ENCODE results near the gene LMAN2. TPM values are rescaled to one million over a fixed set of nuclear protein-coding genes. Genes with fewer than 3 reads are reported as not detected.
"Not testable (repeated sequence)": the region's sequence is repeated elsewhere in the genome, so short reads cannot be mapped to it uniquely, and the experiment has no call there.

Gene LMAN2
- total RNA-seq, 2 donors from 2014 or later, result 136 to 150 TPM

DNA sequence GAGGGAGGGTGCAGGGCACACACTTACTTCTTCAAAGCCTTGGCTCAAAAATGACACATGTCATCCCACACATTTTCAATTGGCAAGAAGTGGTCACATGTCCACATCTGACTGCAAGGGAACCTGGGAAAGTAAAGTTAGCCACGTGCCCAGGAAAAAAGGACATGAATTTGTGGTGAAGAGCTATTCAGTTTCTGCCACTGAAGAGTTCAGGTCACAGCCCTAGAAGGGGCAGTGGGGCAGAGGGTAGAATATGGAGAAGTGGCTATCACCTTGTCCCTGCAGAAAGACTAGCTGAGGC, 4.3 kb upstream of the LMAN2 start:
- H3K36me3 Mint-ChIP-seq, result no peaks in the 10 kb centered on the region
- no peak for ATAC-seq
- DNase-seq (ENCODE audit: low spot score), result no peak
- H3K9me3 Mint-ChIP-seq, result no peaks in the 10 kb centered on the region
- peak overlapping the region; percentile 89 for H3K4me3 Mint-ChIP-seq
- H3K27ac Mint-ChIP-seq, result peak overlapping the region in 1 of 2 donors; percentile 60
- H3K27me3 Mint-ChIP-seq, result no peaks in the 10 kb centered on the region
- peaks cover 61 to 62% of the 10 kb centered on the region in 2 donors for H3K4me1 Mint-ChIP-seq (ENCODE audit: low read depth in 2 of 2)

DNA sequence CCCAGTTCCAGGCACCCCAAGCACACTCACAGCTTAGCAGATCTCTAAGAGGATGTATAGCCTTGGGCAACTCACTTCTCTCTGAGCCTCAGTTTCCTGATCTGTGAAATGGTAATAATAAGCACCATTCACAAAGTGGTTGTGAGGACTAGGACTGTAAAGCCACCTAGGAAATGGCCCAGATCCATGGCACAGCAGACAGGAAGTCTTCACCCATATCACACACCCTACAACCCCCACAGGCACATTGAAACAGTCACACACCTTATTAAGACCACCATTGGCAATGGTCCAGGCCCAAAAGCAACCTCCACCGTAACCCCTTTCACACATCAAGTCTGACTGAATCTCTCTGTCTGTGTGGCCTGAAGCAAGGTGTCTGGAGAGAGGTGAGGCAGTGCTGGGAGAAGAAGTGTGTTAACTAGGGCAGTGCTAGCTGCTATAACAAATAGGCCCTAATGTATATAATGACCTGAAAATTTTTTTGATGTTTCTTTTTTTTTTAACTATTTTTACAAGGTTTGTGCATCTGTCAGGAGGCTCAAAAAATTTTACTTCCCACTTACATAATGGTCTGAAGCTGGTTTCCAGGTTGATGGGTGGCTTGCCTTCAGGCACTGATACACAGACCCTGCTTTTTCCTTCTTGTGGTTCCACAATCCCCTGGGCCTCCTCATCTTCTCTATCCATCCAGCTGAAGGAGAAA, 3.8 kb upstream of the LMAN2 start:
- no peak for DNase-seq (ENCODE audit: low spot score)
- Mint-ChIP-seq H3K27me3 (no peaks in the 10 kb centered on the region), H3K9me3 (no peaks in the 10 kb centered on the region), H3K36me3 (no peaks in the 10 kb centered on the region), H3K27ac (peak overlapping the region in 1 of 2 donors; percentile 60), H3K4me3 (no peak overlapping the region), H3K4me1 (ENCODE audit: low read depth in 2 of 2) (peaks cover 64 to 66% of the 10 kb centered on the region in 2 donors)
- ATAC-seq, result no peak

DNA sequence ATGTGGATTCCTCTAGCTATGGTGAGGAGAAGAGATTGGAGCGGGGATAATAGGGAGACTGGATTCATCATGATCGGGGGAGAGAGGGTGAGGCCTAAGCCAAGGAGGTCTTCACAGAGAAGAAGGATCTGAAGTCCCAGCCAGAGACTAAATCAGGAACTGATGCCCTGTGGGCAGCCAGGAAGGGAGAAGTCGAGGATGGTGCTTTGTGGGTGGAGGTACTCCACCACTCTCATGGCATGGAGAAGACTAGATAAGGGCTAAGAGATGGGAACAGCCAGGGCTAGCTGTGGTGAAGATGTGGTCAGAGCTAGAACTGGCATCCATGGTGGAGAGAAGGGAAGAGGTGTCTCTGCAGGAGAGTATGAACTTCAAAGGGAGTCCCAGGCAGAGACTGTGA, 3.2 kb upstream of the LMAN2 start:
- peaks cover 65 to 66% of the 10 kb centered on the region in 2 donors for H3K4me1 Mint-ChIP-seq (ENCODE audit: low read depth in 2 of 2)
- peaks cover 3% of the 10 kb centered on the region for H3K36me3 Mint-ChIP-seq
- no peaks in the 10 kb centered on the region for H3K27me3 Mint-ChIP-seq
- no peaks in the 10 kb centered on the region for H3K9me3 Mint-ChIP-seq
- no peak overlapping the region for H3K4me3 Mint-ChIP-seq
- no peak for DNase-seq (ENCODE audit: low spot score)
- no peak for ATAC-seq
- H3K27ac Mint-ChIP-seq, result peak overlapping the region; percentile 15 to 36

DNA sequence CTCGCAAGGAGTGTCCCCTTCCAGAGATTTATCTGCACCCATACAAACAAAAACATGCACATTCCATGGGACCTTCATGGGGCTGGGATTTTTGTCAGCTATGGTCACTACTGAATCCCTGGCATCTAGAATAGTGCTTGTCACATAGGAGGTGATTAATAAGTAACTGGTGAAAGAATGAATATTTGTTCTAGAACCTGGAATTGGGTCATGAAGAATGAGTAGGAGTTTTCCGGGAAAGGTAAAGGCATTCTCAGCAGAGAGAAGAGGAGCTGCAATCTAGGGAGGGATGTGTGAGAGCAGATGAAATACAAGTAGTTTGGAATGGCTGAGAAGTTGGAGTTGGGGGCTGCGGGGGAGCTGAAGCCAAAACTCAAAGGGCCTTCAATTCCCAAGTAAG, 2.8 kb upstream of the LMAN2 start:
- peaks cover 8% of the 10 kb centered on the region for H3K36me3 Mint-ChIP-seq
- no peaks in the 10 kb centered on the region for H3K27me3 Mint-ChIP-seq
- H3K4me3 Mint-ChIP-seq, result no peak overlapping the region
- H3K9me3 Mint-ChIP-seq, result no peaks in the 10 kb centered on the region
- no peak for ATAC-seq
- no peak for DNase-seq (ENCODE audit: low spot score)
- peak overlapping the region; percentile 15 to 36 for H3K27ac Mint-ChIP-seq
- H3K4me1 Mint-ChIP-seq (ENCODE audit: low read depth in 2 of 2), result peaks cover 66 to 68% of the 10 kb centered on the region in 2 donors

DNA sequence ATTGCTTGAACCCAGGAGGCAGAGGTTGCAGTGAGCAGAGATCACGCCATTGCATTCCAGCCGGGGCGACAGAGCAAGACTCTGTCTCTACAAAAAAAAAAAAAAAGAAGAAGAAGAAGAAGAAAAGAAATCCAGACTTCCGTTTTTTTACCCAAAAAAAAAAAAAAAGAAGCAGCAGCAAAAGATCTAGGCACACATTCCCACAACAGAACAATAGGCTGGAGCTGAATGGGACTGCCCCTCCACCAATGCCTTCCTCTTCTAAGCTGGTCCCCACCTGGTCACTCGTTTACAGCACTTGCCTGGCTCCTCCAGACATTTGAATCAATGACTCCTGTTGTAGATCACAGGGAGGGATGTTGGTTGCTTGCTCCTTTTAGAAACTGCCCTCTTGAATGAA, 1.6 kb upstream of the LMAN2 start:
- H3K4me3 Mint-ChIP-seq, result no peak overlapping the region
- DNase-seq (ENCODE audit: low spot score), result no peak
- H3K27ac Mint-ChIP-seq, result peak overlapping the region; percentile 45 to 98
- ATAC-seq, result no peak
- H3K36me3 Mint-ChIP-seq, result peaks cover 12% of the 10 kb centered on the region
- H3K27me3 Mint-ChIP-seq, result no peaks in the 10 kb centered on the region
- no peaks in the 10 kb centered on the region for H3K9me3 Mint-ChIP-seq
- H3K4me1 Mint-ChIP-seq (ENCODE audit: low read depth in 2 of 2), result peaks cover 58 to 63% of the 10 kb centered on the region in 2 donors

DNA sequence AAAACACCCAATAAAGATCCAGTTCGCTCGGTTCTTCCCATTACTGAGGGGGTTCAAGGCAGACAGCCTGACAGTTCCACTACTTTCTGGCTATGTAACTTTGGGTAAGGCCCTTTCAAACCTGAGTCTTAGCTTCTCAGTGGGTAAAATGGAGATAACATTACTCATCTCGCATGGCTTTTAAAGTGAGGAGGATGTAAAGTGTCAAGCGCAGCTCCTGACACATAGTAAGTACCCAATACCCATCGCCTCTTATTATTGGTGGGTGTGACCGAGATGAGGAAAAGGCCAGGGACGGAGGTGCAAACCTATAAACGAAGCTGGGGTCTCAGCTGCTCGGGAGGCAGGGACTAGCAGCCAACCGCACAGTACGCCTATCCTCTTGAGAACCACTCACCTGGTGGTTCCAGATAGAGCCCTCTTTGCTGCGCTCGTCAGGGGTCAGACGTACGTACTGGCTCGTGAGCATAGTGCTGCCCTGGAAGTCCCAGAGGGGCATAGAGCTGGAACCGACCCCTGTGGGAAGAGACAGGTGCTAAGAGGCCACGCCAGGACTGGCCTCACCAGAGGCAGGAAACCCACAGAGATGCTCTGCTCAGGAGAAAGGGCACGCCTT, 584 bp downstream of the LMAN2 start:
- H3K27ac Mint-ChIP-seq, result peak overlapping the region; percentile 98 to 99
- H3K36me3 Mint-ChIP-seq, result peaks cover 12% of the 10 kb centered on the region
- ATAC-seq, result peak in 1 of 2 donors; percentile 15

DNA sequence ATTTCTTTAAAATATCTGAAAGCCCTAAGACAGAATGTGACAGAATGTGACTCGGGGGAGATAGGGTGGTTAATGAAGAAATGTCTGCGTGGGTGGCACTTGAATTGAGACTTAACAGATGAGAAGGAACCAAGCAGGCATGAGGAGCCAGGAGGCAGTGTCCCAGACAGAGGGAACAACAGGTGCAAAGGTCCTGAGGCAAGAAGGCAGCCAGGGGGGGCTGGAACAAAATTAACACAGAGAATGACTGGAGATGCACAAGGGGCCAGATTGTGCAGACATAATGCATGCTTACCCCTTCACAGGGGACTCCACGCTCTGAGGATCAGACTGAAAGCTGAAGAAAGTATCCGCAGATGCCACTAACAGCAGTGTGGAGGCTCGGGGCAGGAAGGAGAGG, 1.7 kb downstream of the LMAN2 start:
- DNase-seq (ENCODE audit: low spot score) (no peak), ATAC-seq (no peak)
- Mint-ChIP-seq H3K27ac (peak overlapping the region; percentile 98 to 99), H3K9me3 (no peaks in the 10 kb centered on the region), H3K36me3 (peaks cover 12% of the 10 kb centered on the region), H3K4me3 (peak overlapping the region; percentile 98), H3K4me1 (ENCODE audit: low read depth in 2 of 2) (peaks cover 42 to 47% of the 10 kb centered on the region in 2 donors), H3K27me3 (no peaks in the 10 kb centered on the region)

More for the DNA sequence above, 584 bp downstream of the LMAN2 start:
- no peaks in the 10 kb centered on the region for H3K9me3 Mint-ChIP-seq
- no peaks in the 10 kb centered on the region for H3K27me3 Mint-ChIP-seq
- H3K4me1 Mint-ChIP-seq (ENCODE audit: low read depth in 2 of 2), result peaks cover 49 to 54% of the 10 kb centered on the region in 2 donors
- H3K4me3 Mint-ChIP-seq, result peak overlapping the region; percentile 98
- DNase-seq (ENCODE audit: low spot score), result no peak

DNA sequence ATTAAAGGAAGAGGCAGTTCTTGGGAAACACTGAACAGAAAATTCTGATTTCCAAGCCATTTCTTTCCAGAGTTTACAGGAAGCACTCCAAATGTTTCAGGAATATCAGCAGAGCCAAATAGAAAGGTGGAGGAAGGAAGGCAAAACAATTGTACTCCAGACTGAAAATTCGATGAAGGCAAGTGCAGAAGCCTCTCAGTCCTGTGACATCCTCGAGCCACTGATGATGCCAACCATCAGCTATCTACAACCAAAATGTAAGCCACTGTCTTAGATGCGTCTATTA, 2.2 kb downstream of the LMAN2 start:
- Mint-ChIP-seq H3K36me3 (peaks cover 12% of the 10 kb centered on the region), H3K4me1 (ENCODE audit: low read depth in 2 of 2) (peaks cover 37 to 43% of the 10 kb centered on the region in 2 donors), H3K27ac (peak overlapping the region; percentile 98 to 99), H3K4me3 (peak overlapping the region; percentile 98), H3K9me3 (no peaks in the 10 kb centered on the region), H3K27me3 (no peaks in the 10 kb centered on the region)
- ATAC-seq (no peak), DNase-seq (ENCODE audit: low spot score) (no peak)

DNA sequence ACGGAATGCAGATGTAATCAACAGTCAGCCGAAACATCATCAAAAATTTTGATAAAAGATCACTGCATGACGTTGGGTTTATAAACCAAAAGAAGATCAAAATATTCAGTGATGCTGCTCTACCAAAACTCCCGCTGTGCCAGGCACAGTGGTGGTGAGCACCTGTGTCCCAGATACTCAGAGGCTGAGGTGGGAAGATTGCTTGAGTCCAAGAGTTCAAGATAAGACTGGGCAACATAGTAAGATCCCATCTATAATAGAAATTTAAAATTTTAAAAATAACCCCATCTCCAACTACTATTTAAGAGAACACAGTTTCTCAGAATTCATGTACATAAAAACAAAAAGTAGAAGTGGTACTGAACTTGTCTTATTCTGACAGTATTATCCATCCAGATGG, 3.8 kb downstream of the LMAN2 start:
- no peak for DNase-seq (ENCODE audit: low spot score)
- Mint-ChIP-seq H3K36me3 (peaks cover 18% of the 10 kb centered on the region), H3K4me3 (no peak overlapping the region), H3K27ac (no peak overlapping the region), H3K4me1 (ENCODE audit: low read depth in 2 of 2) (peaks cover 40 to 45% of the 10 kb centered on the region in 2 donors), H3K9me3 (no peaks in the 10 kb centered on the region), H3K27me3 (no peaks in the 10 kb centered on the region)
- no peak for ATAC-seq

DNA sequence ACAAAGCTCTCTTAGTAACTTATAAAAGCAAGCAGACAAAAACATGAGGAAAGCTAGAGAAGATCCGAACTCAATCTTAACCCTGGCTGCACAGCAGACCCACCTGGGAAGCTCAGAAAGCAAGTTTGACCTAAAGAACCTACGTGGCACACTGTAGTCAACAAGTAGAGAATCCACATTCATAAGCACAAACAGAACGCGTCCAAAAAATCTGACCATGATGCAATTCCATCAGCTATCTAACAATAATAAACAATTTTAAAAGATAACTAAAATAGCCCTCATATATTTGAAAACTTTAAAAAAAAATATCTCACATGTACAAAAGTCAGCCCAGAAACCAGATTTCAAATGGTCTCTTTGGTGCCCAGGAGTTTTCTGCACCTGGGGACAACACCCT, 4.6 kb downstream of the LMAN2 start:
- Mint-ChIP-seq H3K27me3 (no peaks in the 10 kb centered on the region), H3K36me3 (peaks cover 19% of the 10 kb centered on the region), H3K9me3 (no peaks in the 10 kb centered on the region), H3K27ac (no peak overlapping the region), H3K4me3 (no peak overlapping the region), H3K4me1 (ENCODE audit: low read depth in 2 of 2) (peaks cover 36 to 41% of the 10 kb centered on the region in 2 donors)
- no peak for DNase-seq (ENCODE audit: low spot score)
- no peak for ATAC-seq

DNA sequence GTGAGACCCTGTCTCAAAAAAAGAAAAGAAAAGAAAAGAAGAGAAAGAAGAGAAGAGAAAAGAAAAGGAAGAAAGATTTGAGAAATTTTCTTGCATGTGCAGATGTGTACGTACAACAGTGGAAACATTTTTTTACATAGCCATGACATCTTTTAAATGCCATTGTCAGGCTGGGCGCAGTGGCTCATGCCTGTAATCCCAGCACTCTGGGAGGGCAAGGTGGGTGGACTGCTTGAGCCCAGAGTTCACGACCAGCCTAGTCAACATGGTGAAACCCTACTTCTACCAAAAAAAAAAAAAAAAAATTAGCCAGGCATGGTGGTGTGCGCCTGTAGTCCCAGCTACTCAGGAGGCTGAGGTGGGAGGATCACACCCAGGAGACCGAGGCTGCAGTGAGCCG, 6.6 kb downstream of the LMAN2 start:
- Mint-ChIP-seq H3K4me3 (no peak overlapping the region), H3K4me1 (ENCODE audit: low read depth in 2 of 2) (peaks cover 32 to 33% of the 10 kb centered on the region in 2 donors), H3K27ac (no peak overlapping the region), H3K9me3 (no peaks in the 10 kb centered on the region), H3K27me3 (no peaks in the 10 kb centered on the region), H3K36me3 (peaks cover 26% of the 10 kb centered on the region)
- no peak for DNase-seq (ENCODE audit: low spot score)
- no peak for ATAC-seq

DNA sequence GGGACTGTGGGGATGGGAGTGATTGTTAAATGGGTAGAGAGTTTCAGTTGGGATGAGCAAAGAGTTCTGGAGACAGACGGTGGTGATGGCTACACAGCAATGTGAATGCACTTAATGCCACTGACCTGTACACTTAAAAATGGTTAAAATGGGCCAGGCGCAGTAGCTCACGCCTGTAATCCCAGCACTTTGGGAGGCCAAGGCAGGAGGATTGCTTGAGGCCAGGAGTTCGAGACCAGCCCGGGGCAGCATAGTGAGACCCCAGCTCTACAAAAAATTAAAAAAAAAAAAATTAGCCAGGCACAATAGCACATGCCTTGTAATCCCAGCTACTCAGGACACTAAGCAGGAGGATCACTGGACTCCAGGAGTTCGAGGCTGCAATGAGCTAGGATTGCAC, 7.7 kb downstream of the LMAN2 start:
- H3K27ac Mint-ChIP-seq, result no peak overlapping the region
- H3K4me1 Mint-ChIP-seq (ENCODE audit: low read depth in 2 of 2), result peaks cover 32 to 34% of the 10 kb centered on the region in 2 donors

DNA sequence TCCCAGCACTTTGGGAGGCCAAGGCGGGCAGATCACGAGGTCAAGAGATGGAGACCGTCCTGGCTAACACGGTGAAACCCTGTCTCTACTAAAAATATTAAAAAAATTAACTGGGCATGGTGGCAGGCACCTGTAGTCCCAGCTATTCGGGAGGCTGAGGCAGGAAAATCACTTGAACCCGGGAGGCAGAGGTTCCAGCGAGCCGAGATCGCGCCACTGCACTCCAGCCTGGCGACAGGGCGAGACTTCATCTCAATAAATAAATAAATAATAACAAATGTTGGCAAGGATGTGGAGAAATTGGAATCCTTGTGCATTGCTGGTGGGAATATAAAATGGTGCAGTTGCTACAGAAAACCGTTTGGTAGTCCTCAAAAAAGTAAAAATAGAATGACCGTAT, 8.5 kb downstream of the LMAN2 start:
- not testable (repeated sequence) for ATAC-seq; H3K27ac Mint-ChIP-seq; DNase-seq (ENCODE audit: low spot score); H3K27me3 Mint-ChIP-seq; H3K9me3 Mint-ChIP-seq; H3K4me3 Mint-ChIP-seq
- Mint-ChIP-seq H3K36me3 (peaks cover 22% of the 10 kb centered on the region), H3K4me1 (ENCODE audit: low read depth in 2 of 2) (peaks cover 35 to 37% of the 10 kb centered on the region in 2 donors)

More for the DNA sequence above, 7.7 kb downstream of the LMAN2 start:
- no peaks in the 10 kb centered on the region for H3K27me3 Mint-ChIP-seq
- DNase-seq (ENCODE audit: low spot score) (no peak), ATAC-seq (no peak)
- peaks cover 22% of the 10 kb centered on the region for H3K36me3 Mint-ChIP-seq
- no peaks in the 10 kb centered on the region for H3K9me3 Mint-ChIP-seq
- H3K4me3 Mint-ChIP-seq, result no peak overlapping the region

DNA sequence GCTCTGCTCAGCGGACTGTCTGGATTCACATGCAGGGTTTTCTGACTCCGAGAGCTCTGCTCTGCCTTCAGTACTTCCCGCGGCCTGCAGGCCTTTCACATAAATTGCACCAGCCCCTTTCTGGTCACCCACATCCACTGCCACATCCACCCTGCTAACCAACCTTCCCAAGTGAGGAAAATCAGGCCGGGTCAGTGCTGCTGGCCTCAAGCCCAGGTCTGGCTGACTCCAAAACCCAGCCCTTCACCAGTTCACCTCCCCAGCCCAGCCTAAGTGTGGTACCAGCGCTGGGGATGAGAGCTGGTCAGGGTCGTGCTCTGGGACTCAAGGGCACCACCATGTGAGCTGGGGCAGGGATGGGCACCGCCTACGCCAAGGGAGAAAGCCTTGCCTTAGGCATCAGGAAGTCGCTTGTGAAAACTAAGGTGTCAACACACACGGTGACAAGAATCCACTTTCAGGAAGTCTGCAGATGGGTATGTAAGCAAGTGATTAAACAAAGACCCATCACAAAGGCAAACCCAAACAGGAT, 12.3 kb downstream of the LMAN2 start:
- H3K27ac Mint-ChIP-seq, result peak overlapping the region; percentile 48 to 84
- peak; percentile 61 to 79 for ATAC-seq
- H3K27me3 Mint-ChIP-seq, result no peaks in the 10 kb centered on the region
- peaks cover 34% of the 10 kb centered on the region for H3K36me3 Mint-ChIP-seq
- H3K9me3 Mint-ChIP-seq, result no peaks in the 10 kb centered on the region
- no peak for DNase-seq (ENCODE audit: low spot score)
- peaks cover 35 to 37% of the 10 kb centered on the region in 2 donors for H3K4me1 Mint-ChIP-seq (ENCODE audit: low read depth in 2 of 2)
- H3K4me3 Mint-ChIP-seq, result peak overlapping the region; percentile 73
